HG02798 (cell line): ENCODE measurements around the gene LRMDA.

Source experiments
- ATAC-seq: cut with Tn5 transposase; IDR thresholded peaks from one replicate; pipeline ENCODE4 v1.9.1; 2021; ENCODE audit warnings: mild to moderate bottlenecking; ENCODE audit not compliant: unreplicated experiment, poor library complexity

Gene LRMDA

GRCh38 chr10:76311752-76312636 is 880.6 kb downstream of the LRMDA start:
- peak; percentile 64 for ATAC-seq

DNA sequence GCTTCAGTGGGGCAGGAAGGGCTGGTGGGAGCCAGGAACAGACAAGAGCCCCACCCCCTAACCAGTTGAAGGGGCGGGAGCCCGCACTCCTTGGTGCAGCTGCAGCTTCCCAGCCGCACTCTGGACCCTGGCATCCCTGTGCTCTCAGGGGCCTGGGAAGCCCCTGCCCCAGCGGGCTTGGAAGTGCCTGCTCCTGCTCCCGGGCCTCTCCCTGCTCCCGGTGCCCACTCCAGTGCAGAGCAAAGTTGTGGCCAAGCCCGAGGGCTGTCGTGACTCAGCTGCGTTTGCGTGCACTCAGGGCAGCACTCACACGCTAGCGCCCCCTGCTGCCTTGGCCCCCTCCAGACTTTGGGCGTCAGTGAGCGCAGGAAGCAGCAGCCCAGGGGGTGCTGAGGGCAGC is 883.8 kb downstream of the LRMDA start:
- no peak for ATAC-seq

DNA sequence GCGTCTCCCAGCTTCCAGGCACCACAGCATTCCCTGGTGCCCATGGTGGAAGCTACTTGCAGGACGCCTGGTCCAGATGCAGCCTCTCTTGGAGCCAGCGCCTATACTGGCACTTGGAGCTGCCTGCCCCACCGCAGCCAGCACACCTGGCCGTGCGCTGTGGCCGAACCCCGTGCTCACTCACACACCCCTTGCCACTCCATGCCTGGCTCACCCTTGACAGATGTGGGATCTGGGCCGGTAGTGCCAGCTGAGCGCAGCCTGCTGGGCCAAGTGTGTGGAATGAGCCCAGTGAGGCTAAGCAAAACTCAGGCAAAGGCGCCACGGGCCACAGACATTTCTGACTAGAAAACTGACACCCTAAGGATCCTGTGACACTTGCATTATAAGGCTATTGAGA is 884.8 kb downstream of the LRMDA start:
- no peak for ATAC-seq

DNA sequence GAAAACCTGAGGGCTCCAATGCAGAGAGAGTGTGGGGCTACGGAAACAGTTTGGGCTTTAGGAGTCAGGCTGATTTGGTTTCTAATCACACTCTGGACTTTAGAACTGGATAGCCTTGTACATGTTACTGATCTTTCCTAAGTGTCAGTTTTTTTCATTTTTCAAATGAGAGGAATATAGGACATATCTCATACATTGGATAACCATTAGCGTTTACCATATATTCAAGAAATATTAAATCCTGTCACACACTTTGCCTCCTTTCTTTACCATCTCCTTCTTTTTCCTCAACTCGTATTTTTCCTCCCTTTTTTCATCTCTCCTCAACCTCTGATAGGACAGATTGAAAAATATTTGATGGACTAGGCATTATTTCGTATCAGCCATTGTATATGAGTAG is 885.7 kb downstream of the LRMDA start:
- ATAC-seq: no peak

DNA sequence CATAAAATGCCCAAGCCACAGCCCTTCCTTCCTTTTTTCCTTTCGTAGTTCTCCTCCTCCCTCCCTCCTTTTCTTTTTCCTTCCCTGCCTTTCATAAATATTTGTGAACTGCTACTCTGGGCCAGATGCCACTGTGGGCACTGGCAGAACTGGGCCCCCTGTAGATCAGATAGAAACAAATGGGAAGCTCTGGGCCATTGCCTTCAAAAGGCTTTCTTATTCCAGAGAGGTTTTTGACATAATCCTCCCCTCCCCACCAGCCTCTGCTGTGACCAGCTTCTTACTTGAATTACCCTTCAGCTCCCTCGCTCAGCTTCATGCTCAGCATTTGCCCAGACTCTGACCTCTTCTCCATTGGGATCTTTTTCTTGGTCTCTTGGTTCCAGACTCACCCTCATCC is 886.8 kb downstream of the LRMDA start:
- no peak for ATAC-seq

GRCh38 chr10:76319661-76320060 is 888.2 kb downstream of the LRMDA start:
- ATAC-seq: no peak

DNA sequence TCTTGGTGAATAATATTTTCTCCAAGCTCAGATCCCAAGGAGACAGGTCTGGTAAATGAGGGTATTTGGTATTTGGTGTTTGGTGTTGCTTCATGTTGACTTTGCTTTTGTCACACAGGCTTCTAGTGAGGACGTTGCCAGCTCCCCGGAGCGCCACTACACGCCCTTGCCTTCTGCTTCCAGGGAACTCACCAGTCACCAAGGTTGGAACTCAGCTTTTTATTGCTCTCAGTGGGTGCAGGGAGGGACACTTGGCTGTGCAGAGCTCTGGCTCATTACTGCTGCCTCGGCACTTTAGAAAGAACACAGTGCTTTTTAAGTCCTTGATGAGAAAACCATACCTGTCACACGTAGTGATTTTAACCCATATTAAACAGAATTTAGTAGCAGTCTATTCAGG is 892.9 kb downstream of the LRMDA start:
- no peak for ATAC-seq

DNA sequence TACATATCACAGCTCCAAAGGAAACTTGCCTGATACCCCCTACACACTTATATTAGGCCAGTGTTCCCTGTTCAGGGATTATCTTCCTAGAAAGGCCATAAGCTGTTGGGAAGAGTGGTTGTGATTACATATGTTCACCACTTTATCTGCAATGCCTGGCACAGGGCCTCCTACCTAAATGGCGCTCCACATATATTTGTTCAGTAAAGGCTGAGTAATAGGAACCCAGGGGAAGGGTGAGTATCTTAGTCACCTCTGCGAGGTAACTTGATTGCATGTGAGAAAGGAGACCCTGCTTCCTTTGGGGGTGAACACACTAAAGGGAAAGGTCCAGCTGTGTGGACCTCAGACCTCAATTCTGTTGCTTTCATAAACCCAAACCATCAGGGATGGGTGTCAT is 896.0 kb downstream of the LRMDA start:
- ATAC-seq: no peak

- no peak for ATAC-seq
Measured at GRCh38 chr10:76328348-76328747, 896.9 kb downstream of the LRMDA start.

DNA sequence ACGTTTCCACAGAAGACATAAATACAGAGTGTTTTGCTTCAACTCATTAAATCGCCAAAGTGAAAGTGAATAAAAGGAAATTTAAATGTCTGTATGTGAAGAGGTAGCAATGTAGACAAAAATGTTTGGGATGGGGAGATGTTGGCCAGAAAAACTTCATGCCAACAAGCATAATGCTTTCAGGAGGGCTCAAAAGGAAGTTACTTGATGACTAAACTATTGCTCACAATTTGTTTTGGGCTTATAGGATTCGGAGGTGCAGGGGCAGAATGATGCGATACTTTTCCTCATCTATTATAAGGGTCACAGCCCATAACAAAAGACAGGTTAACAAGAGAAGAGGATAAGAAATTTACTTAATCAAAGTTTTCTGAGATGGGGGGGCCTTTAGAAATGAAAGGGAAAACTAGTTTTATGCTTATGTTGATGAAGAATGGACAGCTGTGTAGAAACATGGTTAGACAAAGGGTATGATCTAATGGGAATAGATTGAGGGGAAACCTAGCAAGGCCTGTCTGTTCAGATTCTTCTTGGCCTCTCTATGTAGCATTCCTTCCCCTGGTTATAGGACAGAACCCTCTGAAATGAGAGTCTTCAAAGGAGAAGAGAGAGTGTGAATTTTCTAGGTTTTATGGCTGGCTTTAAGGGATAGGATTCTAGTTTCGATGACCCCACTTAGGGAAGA is 898.6 kb downstream of the LRMDA start:
- no peak for ATAC-seq

GRCh38 chr10:76331742-76332141 is 900.3 kb downstream of the LRMDA start:
- no peak for ATAC-seq

GRCh38 chr10:76333326-76333725 is 901.9 kb downstream of the LRMDA start:
- ATAC-seq: no peak

- ATAC-seq: no peak
Measured at GRCh38 chr10:76333796-76334195, 902.4 kb downstream of the LRMDA start.

- no peak for ATAC-seq
Measured at GRCh38 chr10:76334255-76334654, 902.8 kb downstream of the LRMDA start.

GRCh38 chr10:76336213-76336963 is 905.0 kb downstream of the LRMDA start:
- no peak for ATAC-seq

- no peak for ATAC-seq
Measured at GRCh38 chr10:76337641-76338040, 906.2 kb downstream of the LRMDA start.

GRCh38 chr10:76338187-76338586 is 906.8 kb downstream of the LRMDA start:
- ATAC-seq: no peak

- no peak for ATAC-seq
Measured at GRCh38 chr10:76341740-76342139, 910.3 kb downstream of the LRMDA start.

- ATAC-seq: no peak
Measured at GRCh38 chr10:76342996-76343395, 911.6 kb downstream of the LRMDA start.

DNA sequence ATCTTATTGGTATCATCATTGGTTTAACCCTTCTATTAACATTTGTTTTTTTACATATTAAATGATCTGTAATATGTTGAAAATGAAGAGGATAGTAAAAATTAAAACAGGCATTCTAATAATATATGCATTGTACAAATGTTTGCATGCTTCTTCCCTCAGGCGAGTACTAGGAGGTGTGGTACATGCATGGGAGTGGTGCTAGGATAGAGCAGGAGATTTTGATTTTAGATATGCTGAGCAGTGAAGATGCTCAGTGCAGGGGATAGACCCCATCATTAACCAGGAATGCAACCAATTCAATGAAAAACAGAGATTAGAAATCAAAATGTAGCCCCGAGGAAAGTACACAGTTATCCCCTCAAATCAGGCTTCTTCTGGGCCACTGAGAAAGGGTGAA is 916.4 kb downstream of the LRMDA start:
- ATAC-seq: no peak

- no peak for ATAC-seq
Measured at GRCh38 chr10:76350583-76350982, 919.2 kb downstream of the LRMDA start.
